CD14-positive monocyte (primary cell): ENCODE data around the gene PDE1C. TPM values are rescaled to one million over a fixed set of nuclear protein-coding genes. Genes with fewer than 3 reads are reported as not detected.

ENCODE experiments used
- DNase-seq, 3 donors: peaks; one replicate each; pipeline ENCODE4 v3.0.0-alpha.2; 2011 to 2022
- H2AFZ ChIP-seq: 2 replicates; pipeline ENCODE4 v1.6.0; 2012; ENCODE audit warnings: mild to moderate bottlenecking, low read depth, low read length, inconsistent platforms; ENCODE audit not compliant: insufficient read depth, poor library complexity, severe bottlenecking
- H3K27ac ChIP-seq, 2 donors: 1 replicate in 1 of 2; 2 replicates in 1 of 2; pipeline ENCODE4 v1.5.1; 2012 to 2013; ENCODE audit warnings: low read length in 2 of 2, control low read depth in 1 of 2, inconsistent platforms in 1 of 2, low read depth in 1 of 2, mild to moderate bottlenecking in 1 of 2
- H3K27me3 ChIP-seq, 2 donors: one replicate each; pipeline versions ENCODE4 v1.6.0 to v1.6.1; 2011 to 2013; ENCODE audit warnings: low read length in 2 of 2; ENCODE audit not compliant: control insufficient read depth in 2 of 2, insufficient read depth in 2 of 2
- H3K36me3 ChIP-seq, 2 donors: replicated peaks in 1 of 2; 1 replicate in 1 of 2; 2 replicates in 1 of 2; pipeline versions ENCODE4 v1.5.1 to v1.6.1; 2012 to 2013; ENCODE audit warnings: low read length in 2 of 2, control low read depth in 1 of 2, inconsistent platforms in 1 of 2, mild to moderate bottlenecking in 1 of 2; ENCODE audit not compliant: insufficient read depth in 2 of 2, control insufficient read depth in 1 of 2
- H3K4me1 ChIP-seq, 2 donors: 1 replicate in 1 of 2; 2 replicates in 1 of 2; pipeline versions ENCODE4 v1.5.1 to v1.6.1; 2012 to 2013; ENCODE audit warnings: low read length in 2 of 2, control low read depth in 1 of 2, inconsistent platforms in 1 of 2, mild to moderate bottlenecking in 1 of 2, moderate library complexity in 1 of 2; ENCODE audit not compliant: insufficient read depth in 2 of 2, control insufficient read depth in 1 of 2
- H3K4me2 ChIP-seq: replicated peaks from 2 replicates; pipeline ENCODE3; 2012; ENCODE audit warnings: low read length, moderate library complexity, mild to moderate bottlenecking; ENCODE audit not compliant: poor library complexity, severe bottlenecking; ENCODE audit errors: extremely low read depth
- H3K4me3 ChIP-seq, 3 experiments: fragments of 200-600 bp in 1 of 3; sonication (generic) in 1 of 3; replicated peaks in 1 of 3; 1 replicate in 2 of 3; 2 replicates in 1 of 3; pipeline ENCODE4 v1.5.1; 2011 to 2013; ENCODE audit warnings: low read length in 3 of 3, mild to moderate bottlenecking in 3 of 3, control low read depth in 2 of 3, low read depth in 2 of 3, inconsistent platforms in 1 of 3, moderate library complexity in 1 of 3
- H3K79me2 ChIP-seq: 2 replicates; pipeline ENCODE4 v1.6.0; 2012; ENCODE audit warnings: mild to moderate bottlenecking, control low read depth, inconsistent platforms, low read length, moderate library complexity; ENCODE audit not compliant: insufficient read depth
- H3K9ac ChIP-seq: 2 replicates; pipeline ENCODE4 v1.6.0; 2017; ENCODE audit warnings: low read length, mild to moderate bottlenecking; ENCODE audit not compliant: insufficient read depth, poor library complexity, severe bottlenecking
- H3K9me3 ChIP-seq, 2 donors: replicated peaks in 1 of 2; 1 replicate in 1 of 2; 2 replicates in 1 of 2; pipeline versions ENCODE4 v1.5.1 to v1.6.1; 2012 to 2013; ENCODE audit warnings: low read length in 2 of 2, control low read depth in 1 of 2; ENCODE audit not compliant: control insufficient read depth in 1 of 2, insufficient read depth in 1 of 2
- H4K20me1 ChIP-seq: 2 replicates; pipeline ENCODE4 v1.6.0; 2012; ENCODE audit warnings: mild to moderate bottlenecking, low read length, control low read depth, moderate library complexity; ENCODE audit not compliant: insufficient read depth
- H3K27ac Mint-ChIP-seq, 7 donors: one replicate each; pipeline ENCODE4 v1.8.0; 2020; ENCODE audit warnings: mild to moderate bottlenecking in 7 of 7, mixed read lengths in 7 of 7, moderate library complexity in 6 of 7, inconsistent platforms in 2 of 7
- H3K27me3 Mint-ChIP-seq, 3 donors: one replicate each; pipeline ENCODE4 v1.8.0; 2021 to 2022; ENCODE audit warnings: low read depth in 3 of 3, mild to moderate bottlenecking in 3 of 3, mixed read lengths in 3 of 3, moderate library complexity in 3 of 3, inconsistent platforms in 1 of 3
- H3K36me3 Mint-ChIP-seq, 2 donors: one replicate each; pipeline ENCODE4 v1.8.0; 2020; ENCODE audit warnings: mixed read lengths in 2 of 2, inconsistent platforms in 1 of 2, mild to moderate bottlenecking in 1 of 2
- H3K4me1 Mint-ChIP-seq: one replicate; pipeline ENCODE4 v1.8.0; 2020; ENCODE audit warnings: mild to moderate bottlenecking, mixed read lengths
- H3K4me3 Mint-ChIP-seq, 2 donors: one replicate each; pipeline ENCODE4 v1.8.0; 2020; ENCODE audit warnings: mild to moderate bottlenecking in 2 of 2, mixed read lengths in 2 of 2, moderate library complexity in 1 of 2
- H3K9me3 Mint-ChIP-seq, 7 donors: one replicate each; pipeline ENCODE4 v1.8.0; 2020 to 2022; ENCODE audit warnings: mixed read lengths in 7 of 7, mild to moderate bottlenecking in 6 of 7, moderate library complexity in 6 of 7, inconsistent platforms in 2 of 7
- CTCF ChIP-seq: fragments of 200-600 bp; IDR thresholded peaks from one replicate; pipeline ENCODE4 v1.8.0; 2022; ENCODE audit warnings: antibody characterized with exemption, mild to moderate bottlenecking
- WGBS: methylation state at CpG from one replicate; pipeline ENCODE4 v1.1.5; 2013; ENCODE audit warnings: missing lambda C conversion rate; ENCODE audit not compliant: insufficient coverage; 5-methylcytosine and 5-hydroxymethylcytosine counted together
- intact Hi-C, 2 donors: fragments of 100-400 bp; cut with micrococcal nuclease; formaldehyde crosslinking; loops; one replicate each; pipeline versions ENCODE4 v1.15.0 to v1.15.1; 2023
- polyA plus RNA-seq, 3 donors: library from polyadenylated mRNA; depleted of rRNA in 1 of 3; unstranded in 2 of 3; stranded (reverse) in 1 of 3; fragments of 300-500 nt in 2 of 3; fragments of >200 nt in 1 of 3; fragmentation: Illumina TruSeq in 2 of 3; gene quantifications; 1 replicate in 2 of 3; 2 replicates in 1 of 3; pipeline ENCODE4 v1.2.3, GENCODE V29; 2012 to 2021

PDE1C gene
- polyA plus RNA-seq, 3 donors: not detected

GRCh38 chr7:31819031-31819430 lies 251.2 kb downstream of the PDE1C start:
- no peak overlapping the region for H2AFZ ChIP-seq
- no peak overlapping the region for H3K4me3 ChIP-seq
- no peak overlapping the region for H3K4me2 ChIP-seq
- 83% methylated on average over 1 of the region's 5 CpGs for WGBS
- no peaks in the 10 kb centered on the region for H4K20me1 ChIP-seq
- Mint-ChIP-seq H3K4me3 (no peak overlapping the region), H3K27ac (no peak overlapping the region), H3K4me1 (peaks cover 2% of the 10 kb centered on the region), H3K36me3 (no peaks in the 10 kb centered on the region), H3K27me3 (peaks cover 0 to 2% (median 0%) of the 10 kb centered on the region in 3 donors), H3K9me3 (no peaks in the 10 kb centered on the region)
- no peaks in the 10 kb centered on the region for H3K79me2 ChIP-seq
- intact Hi-C loops: loop anchor here in 1 of 2 donors (10.0 kb wide), 1 partner anchor 66 kb away; no protein-coding TSS in a partner anchor
- H3K9ac ChIP-seq: no peak overlapping the region
- H3K4me1 ChIP-seq: no peaks in the 10 kb centered on the region
- H3K27me3 ChIP-seq: no peaks in the 10 kb centered on the region
- TF ChIP-seq CTCF: no peak
- H3K27ac ChIP-seq: no peak overlapping the region
- DNase-seq: no peak
- no peaks in the 10 kb centered on the region for H3K9me3 ChIP-seq
- H3K36me3 ChIP-seq: no peaks in the 10 kb centered on the region

GRCh38 chr7:31816810-31817209 lies 253.4 kb downstream of the PDE1C start:
- intact Hi-C loops: loop anchor here in 1 of 2 donors (10.0 kb wide), 1 partner anchor 68 kb away; no protein-coding TSS in a partner anchor
- Histone ChIP-seq H2AFZ (no peak overlapping the region), H3K4me1 (peaks cover 15 to 16% of the 10 kb centered on the region in 2 donors), H3K9ac (no peak overlapping the region), H3K27me3 (no peaks in the 10 kb centered on the region), H3K79me2 (no peaks in the 10 kb centered on the region), H3K4me3 (no peak overlapping the region), H3K4me2 (no peak overlapping the region), H3K27ac (no peak overlapping the region), H3K36me3 (no peaks in the 10 kb centered on the region), H3K9me3 (no peaks in the 10 kb centered on the region), H4K20me1 (no peaks in the 10 kb centered on the region)
- Mint-ChIP-seq H3K27me3 (peaks cover 0 to 2% (median 0%) of the 10 kb centered on the region in 3 donors), H3K27ac (no peak overlapping the region), H3K9me3 (no peaks in the 10 kb centered on the region), H3K4me3 (no peak overlapping the region), H3K4me1 (peaks cover 16% of the 10 kb centered on the region), H3K36me3 (no peaks in the 10 kb centered on the region)
- TF ChIP-seq CTCF: no peak
- 100% methylated on average over 2 of the region's 5 CpGs for WGBS
- no peak for DNase-seq
